Measurements from ENCODE around the gene BUD31. TPM values are rescaled to one million over a fixed set of nuclear protein-coding genes. Genes with fewer than 3 reads are reported as not detected.
A peak's percentile ranks its signal among the peaks of the same experiment; 100 is the strongest.

BUD31 gene
- total and polyA plus RNA-seq, 10 of the 15 experiments (the other 5 are each of a cell fraction or from before 2014, with no cell fraction given), result 74.2 to 317 (median 130) TPM

GRCh38 chr7:99381664-99382075, 27.1 kb upstream of the BUD31 start:
- ChIA-PET CTCF (no interaction called here), SMC1A (ENCODE audit: uncharacterized antibody, unreplicated experiment) (interaction anchor here (1.7 kb wide), 1 partner anchor 27 kb away, joined by 3 read pairs; the partner anchor contains the start of genes BUD31 and PDAP1), RAD21 (ENCODE audit: unreplicated experiment) (no interaction called here), POLR2A (interaction anchor here (0.6 to 1.0 kb wide), 2 partner anchors 26 to 688 kb away, joined by 4 to 5 read pairs; no protein-coding TSS in a partner anchor)
- BruUV-seq (replicated peaks), result no TSS peak
- Histone ChIP-seq H3K9me3 (replicated peaks; ENCODE audit: control insufficient read depth, insufficient read depth, low read length) (no peaks in the 10 kb centered on the region), H3K4me1 (ENCODE audit: control insufficient read depth, insufficient read depth, low read length) (peaks cover 39% of the 10 kb centered on the region), H3K4me2 (ENCODE audit: control insufficient read depth, insufficient read depth) (peak overlapping the region; percentile 96), H3K36me3 (ENCODE audit: control insufficient read depth in 2 of 2, insufficient read depth in 2 of 2, low read length in 1 of 2) (peaks cover 7 to 15% of the 10 kb centered on the region in 2 experiments), H2AFZ (ENCODE audit: control insufficient read depth, low read depth, low read length) (no peak overlapping the region), H3K4me3 (peak overlapping the region; percentile 59), H4K20me1 (ENCODE audit: control insufficient read depth, insufficient read depth) (no peaks in the 10 kb centered on the region), H3K27me3 (replicated peaks in 1 of 2; ENCODE audit: control insufficient read depth in 2 of 2, insufficient read depth in 2 of 2, low read length in 1 of 2) (no peaks in the 10 kb centered on the region), H3K79me2 (ENCODE audit: control insufficient read depth, insufficient read depth, low read length) (peaks cover 64% of the 10 kb centered on the region), H3K27ac (ENCODE audit: control insufficient read depth, insufficient read depth) (peak overlapping the region; percentile 100), H3K9ac (ENCODE audit: control insufficient read depth, insufficient read depth, low read length) (peak overlapping the region; percentile 95)
- FAIRE-seq, result no peak
- ATAC-seq, result no peak
- intact Hi-C loops (cut with micrococcal nuclease; ENCODE audit: unreplicated experiment) (loop anchor here (2.0 kb wide), 1 partner anchor 27 kb away; the partner anchor contains the start of genes BUD31 and PDAP1), in situ Hi-C loops (cut with MboI) (no loop called here)
- TF ChIP-seq PAX5 (IDR thresholded peaks at IDR 0.05; ENCODE audit: borderline replicate concordance, low read depth, low read length) (no peak), SP1 (IDR thresholded peaks at IDR 0.05; ENCODE audit: low read depth, low read length) (no peak), RBBP5 (conservative IDR thresholded peaks at IDR 0.05) (no peak), SMAD5 (IDR thresholded peaks at IDR 0.05; ENCODE audit: low read depth) (0 out of 2 replicates have a peak, but pooled peaks have one; percentile 6)
- no peak for DNase-seq (ENCODE audit: low read depth, low spot score)
- WGBS (ENCODE audit: insufficient coverage, insufficient replicate concordance, low lambda C conversion rate, missing lambda C conversion rate), result 79% methylated on average over 7 of the region's 7 CpGs

GRCh38 chr7:99383203-99383602, 25.6 kb upstream of the BUD31 start:
- Histone ChIP-seq H3K4me2 (ENCODE audit: control insufficient read depth, insufficient read depth) (no peak overlapping the region), H3K79me2 (ENCODE audit: control insufficient read depth, insufficient read depth, low read length) (peaks cover 50% of the 10 kb centered on the region), H3K4me3 (no peak overlapping the region), H2AFZ (ENCODE audit: control insufficient read depth, low read depth, low read length) (no peak overlapping the region), H3K9me3 (replicated peaks; ENCODE audit: control insufficient read depth, insufficient read depth, low read length) (no peaks in the 10 kb centered on the region), H3K4me1 (ENCODE audit: control insufficient read depth, insufficient read depth, low read length) (peaks cover 33% of the 10 kb centered on the region), H4K20me1 (ENCODE audit: control insufficient read depth, insufficient read depth) (no peaks in the 10 kb centered on the region), H3K9ac (ENCODE audit: control insufficient read depth, insufficient read depth, low read length) (no peak overlapping the region), H3K27me3 (replicated peaks in 1 of 2; ENCODE audit: control insufficient read depth in 2 of 2, insufficient read depth in 2 of 2, low read length in 1 of 2) (no peaks in the 10 kb centered on the region), H3K36me3 (ENCODE audit: control insufficient read depth in 2 of 2, insufficient read depth in 2 of 2, low read length in 1 of 2) (peaks cover 6 to 21% of the 10 kb centered on the region in 2 experiments), H3K27ac (ENCODE audit: control insufficient read depth, insufficient read depth) (no peak overlapping the region)
- in situ Hi-C loops (cut with MboI) (no loop called here), intact Hi-C loops (cut with micrococcal nuclease; ENCODE audit: unreplicated experiment) (no loop called here)
- RAD21 ChIA-PET (ENCODE audit: unreplicated experiment), result no interaction called here
- BruUV-seq (replicated peaks), result no TSS peak
- TF ChIP-seq BMI1 (IDR thresholded peaks at IDR 0.05; ENCODE audit: borderline replicate concordance) (no peak), RFX5 (IDR thresholded peaks at IDR 0.05; ENCODE audit: low read depth, low read length) (no peak), DPF2 (IDR thresholded peaks at IDR 0.05) (peak; percentile 45; the same call in 1 of the 2 replicates), RAD51 (IDR thresholded peaks at IDR 0.05) (no peak), KDM1A (IDR thresholded peaks at IDR 0.05; ENCODE audit: borderline replicate concordance) (no peak)
- TF ChIP-seq, protein P1, sequence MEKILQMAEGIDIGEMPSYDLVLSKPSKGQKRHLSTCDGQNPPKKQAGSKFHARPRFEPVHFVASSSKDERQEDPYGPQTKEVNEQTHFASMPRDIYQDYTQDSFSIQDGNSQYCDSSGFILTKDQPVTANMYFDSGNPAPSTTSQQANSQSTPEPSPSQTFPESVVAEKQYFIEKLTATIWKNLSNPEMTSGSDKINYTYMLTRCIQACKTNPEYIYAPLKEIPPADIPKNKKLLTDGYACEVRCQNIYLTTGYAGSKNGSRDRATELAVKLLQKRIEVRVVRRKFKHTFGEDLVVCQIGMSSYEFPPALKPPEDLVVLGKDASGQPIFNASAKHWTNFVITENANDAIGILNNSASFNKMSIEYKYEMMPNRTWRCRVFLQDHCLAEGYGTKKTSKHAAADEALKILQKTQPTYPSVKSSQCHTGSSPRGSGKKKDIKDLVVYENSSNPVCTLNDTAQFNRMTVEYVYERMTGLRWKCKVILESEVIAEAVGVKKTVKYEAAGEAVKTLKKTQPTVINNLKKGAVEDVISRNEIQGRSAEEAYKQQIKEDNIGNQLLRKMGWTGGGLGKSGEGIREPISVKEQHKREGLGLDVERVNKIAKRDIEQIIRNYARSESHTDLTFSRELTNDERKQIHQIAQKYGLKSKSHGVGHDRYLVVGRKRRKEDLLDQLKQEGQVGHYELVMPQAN (conservative IDR thresholded peaks at IDR 0.05), result no peak
- FAIRE-seq, result no peak
- ATAC-seq, result no peak
- CTCF ChIA-PET, result no interaction called here
- SMC1A ChIA-PET (ENCODE audit: uncharacterized antibody, unreplicated experiment), result interaction anchor here (1.7 kb wide), 1 partner anchor 26 kb away, joined by 3 read pairs; the partner anchor contains the start of genes BUD31 and PDAP1
- 86% methylated on average over 10 of the region's 10 CpGs for WGBS (ENCODE audit: insufficient coverage, insufficient replicate concordance, low lambda C conversion rate, missing lambda C conversion rate)
- POLR2A ChIA-PET, result interaction anchor here (1.3 kb wide), 1 partner anchor 26 kb away, joined by 4 read pairs; the partner anchor contains the start of gene BUD31
- DNase-seq (ENCODE audit: low read depth, low spot score), result no peak
